Ishikawa (cell line): ENCODE measurements around the gene IL4.

Experiments
- CEBPB ChIP-seq: IDR thresholded peaks from 2 replicates; pipeline ENCODE4 v1.6.1; 2012
- CREB1 ChIP-seq: IDR thresholded peaks from 2 replicates; pipeline ENCODE4 v1.6.1; 2012; ENCODE audit warnings: low read depth
- EGR1 ChIP-seq: IDR thresholded peaks from 2 replicates; pipeline ENCODE4 v1.6.1; 2012
- EP300 ChIP-seq: IDR thresholded peaks from 2 replicates; pipeline ENCODE4 v1.6.1; 2012; ENCODE audit warnings: borderline replicate concordance
- FOXM1 ChIP-seq: IDR thresholded peaks from 2 replicates; pipeline ENCODE4 v1.6.1; 2012; ENCODE audit warnings: low read depth, borderline replicate concordance
- NFIC ChIP-seq: IDR thresholded peaks from 2 replicates; pipeline ENCODE4 v1.6.1; 2012
- RAD21 ChIP-seq: IDR thresholded peaks from 2 replicates; pipeline ENCODE4 v1.6.1; 2012; ENCODE audit warnings: low read depth
- TAF1 ChIP-seq: IDR thresholded peaks from 2 replicates; pipeline ENCODE4 v1.6.1; 2012; ENCODE audit warnings: low read depth, mild to moderate bottlenecking
- TCF12 ChIP-seq: IDR thresholded peaks from 2 replicates; pipeline ENCODE4 v1.6.1; 2012; ENCODE audit warnings: low read depth
- TEAD4 ChIP-seq: IDR thresholded peaks from 2 replicates; pipeline ENCODE4 v1.6.1; 2012
- YY1 ChIP-seq: IDR thresholded peaks from 2 replicates; pipeline ENCODE4 v1.6.1; 2012; ENCODE audit warnings: low read depth
- ZBTB7A ChIP-seq: IDR thresholded peaks from 2 replicates; pipeline ENCODE4 v1.6.1; 2012; ENCODE audit warnings: low read depth
- TF ChIP-seq, protein P1 (sequence below): IDR thresholded peaks from 2 replicates; pipeline ENCODE4 v1.6.1; 2012
- TF ChIP-seq, protein P2 (sequence below): IDR thresholded peaks from 2 replicates; pipeline ENCODE4 v1.6.1; 2012
- TF ChIP-seq, protein P3 (sequence below): IDR thresholded peaks from 2 replicates; pipeline ENCODE4 v1.6.1; 2012; ENCODE audit warnings: low read depth, mild to moderate bottlenecking

IL4 gene

DNA sequence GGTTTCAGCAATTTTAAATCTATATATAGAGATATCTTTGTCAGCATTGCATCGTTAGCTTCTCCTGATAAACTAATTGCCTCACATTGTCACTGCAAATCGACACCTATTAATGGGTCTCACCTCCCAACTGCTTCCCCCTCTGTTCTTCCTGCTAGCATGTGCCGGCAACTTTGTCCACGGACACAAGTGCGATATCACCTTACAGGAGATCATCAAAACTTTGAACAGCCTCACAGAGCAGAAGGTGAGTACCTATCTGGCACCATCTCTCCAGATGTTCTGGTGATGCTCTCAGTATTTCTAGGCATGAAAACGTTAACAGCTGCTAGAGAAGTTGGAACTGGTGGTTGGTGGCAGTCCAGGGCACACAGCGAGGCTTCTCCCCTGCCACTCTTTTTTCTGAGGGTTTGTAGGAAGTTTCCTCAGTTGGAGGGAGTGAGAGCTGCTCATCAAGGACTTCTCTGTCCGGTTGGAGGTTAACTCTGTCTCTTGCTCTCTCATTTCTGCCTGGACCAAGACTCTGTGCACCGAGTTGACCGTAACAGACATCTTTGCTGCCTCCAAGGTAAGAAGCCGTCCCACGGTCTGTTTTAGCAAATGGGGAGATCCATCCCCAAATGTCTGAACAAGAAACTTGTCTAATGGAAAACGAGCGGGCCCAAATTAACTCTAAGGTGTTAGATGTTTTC, at the start of gene IL4:
Gene IL4 (plus strand): TSS at position 51 of the 692 bp plus-strand sequence. CDS start 62 bp downstream, at position 113.
- no peak for TF ChIP-seq TEAD4

DNA sequence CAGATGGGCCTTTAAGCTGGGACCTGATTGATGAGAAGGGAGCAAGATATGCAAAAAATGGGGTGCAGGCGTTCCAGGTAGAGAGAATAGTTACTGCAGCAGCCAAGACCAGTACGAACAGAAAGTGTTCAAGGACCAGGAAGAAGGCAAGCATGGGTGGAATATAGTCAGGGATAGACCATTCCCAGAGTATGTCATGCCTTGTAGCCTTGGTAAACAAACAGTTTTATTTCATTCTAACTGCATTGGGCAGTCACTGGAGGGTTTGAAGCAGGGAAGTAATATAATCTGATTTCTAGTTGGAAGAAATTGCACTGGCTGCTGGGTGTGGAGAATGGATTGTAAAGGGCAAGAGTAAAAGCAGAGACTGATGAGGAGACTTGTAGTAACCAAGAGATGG, 46.3 kb upstream of the IL4 start:
- TF ChIP-seq RAD21 = no peak
- no peak for TF ChIP-seq EP300
- TF ChIP-seq, protein P1, sequence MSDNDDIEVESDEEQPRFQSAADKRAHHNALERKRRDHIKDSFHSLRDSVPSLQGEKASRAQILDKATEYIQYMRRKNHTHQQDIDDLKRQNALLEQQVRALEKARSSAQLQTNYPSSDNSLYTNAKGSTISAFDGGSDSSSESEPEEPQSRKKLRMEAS = no peak
- TF ChIP-seq EGR1 = no peak
- no peak for TF ChIP-seq YY1

DNA sequence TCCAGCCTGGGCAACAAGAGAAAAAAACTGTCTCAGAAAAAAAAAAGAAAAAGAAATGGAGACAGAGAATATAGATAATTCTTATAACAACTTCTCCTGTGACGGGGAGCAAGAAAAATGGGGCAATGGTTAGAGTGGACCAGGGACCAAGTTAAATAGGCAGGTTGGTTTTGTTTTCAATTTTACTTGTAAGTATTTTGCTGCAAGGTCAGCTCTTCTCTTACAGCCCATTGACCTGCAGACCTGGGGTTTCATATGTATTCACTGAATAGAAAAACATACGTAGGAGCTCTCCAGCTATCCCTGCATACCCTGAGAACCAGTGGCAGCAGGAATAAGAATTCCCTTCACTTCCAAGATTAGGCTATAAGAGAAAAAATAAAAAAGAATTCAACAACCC, 45.0 kb upstream of the IL4 start:
- TF ChIP-seq EP300 = no peak
- TF ChIP-seq TAF1 = no peak
- no peak for TF ChIP-seq EGR1
- no peak for TF ChIP-seq TCF12
- no peak for TF ChIP-seq RAD21
- TF ChIP-seq, protein P2, sequence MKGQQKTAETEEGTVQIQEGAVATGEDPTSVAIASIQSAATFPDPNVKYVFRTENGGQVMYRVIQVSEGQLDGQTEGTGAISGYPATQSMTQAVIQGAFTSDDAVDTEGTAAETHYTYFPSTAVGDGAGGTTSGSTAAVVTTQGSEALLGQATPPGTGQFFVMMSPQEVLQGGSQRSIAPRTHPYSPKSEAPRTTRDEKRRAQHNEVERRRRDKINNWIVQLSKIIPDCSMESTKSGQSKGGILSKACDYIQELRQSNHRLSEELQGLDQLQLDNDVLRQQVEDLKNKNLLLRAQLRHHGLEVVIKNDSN = no peak
- TF ChIP-seq, protein P1 = no peak
- TF ChIP-seq, protein P3, sequence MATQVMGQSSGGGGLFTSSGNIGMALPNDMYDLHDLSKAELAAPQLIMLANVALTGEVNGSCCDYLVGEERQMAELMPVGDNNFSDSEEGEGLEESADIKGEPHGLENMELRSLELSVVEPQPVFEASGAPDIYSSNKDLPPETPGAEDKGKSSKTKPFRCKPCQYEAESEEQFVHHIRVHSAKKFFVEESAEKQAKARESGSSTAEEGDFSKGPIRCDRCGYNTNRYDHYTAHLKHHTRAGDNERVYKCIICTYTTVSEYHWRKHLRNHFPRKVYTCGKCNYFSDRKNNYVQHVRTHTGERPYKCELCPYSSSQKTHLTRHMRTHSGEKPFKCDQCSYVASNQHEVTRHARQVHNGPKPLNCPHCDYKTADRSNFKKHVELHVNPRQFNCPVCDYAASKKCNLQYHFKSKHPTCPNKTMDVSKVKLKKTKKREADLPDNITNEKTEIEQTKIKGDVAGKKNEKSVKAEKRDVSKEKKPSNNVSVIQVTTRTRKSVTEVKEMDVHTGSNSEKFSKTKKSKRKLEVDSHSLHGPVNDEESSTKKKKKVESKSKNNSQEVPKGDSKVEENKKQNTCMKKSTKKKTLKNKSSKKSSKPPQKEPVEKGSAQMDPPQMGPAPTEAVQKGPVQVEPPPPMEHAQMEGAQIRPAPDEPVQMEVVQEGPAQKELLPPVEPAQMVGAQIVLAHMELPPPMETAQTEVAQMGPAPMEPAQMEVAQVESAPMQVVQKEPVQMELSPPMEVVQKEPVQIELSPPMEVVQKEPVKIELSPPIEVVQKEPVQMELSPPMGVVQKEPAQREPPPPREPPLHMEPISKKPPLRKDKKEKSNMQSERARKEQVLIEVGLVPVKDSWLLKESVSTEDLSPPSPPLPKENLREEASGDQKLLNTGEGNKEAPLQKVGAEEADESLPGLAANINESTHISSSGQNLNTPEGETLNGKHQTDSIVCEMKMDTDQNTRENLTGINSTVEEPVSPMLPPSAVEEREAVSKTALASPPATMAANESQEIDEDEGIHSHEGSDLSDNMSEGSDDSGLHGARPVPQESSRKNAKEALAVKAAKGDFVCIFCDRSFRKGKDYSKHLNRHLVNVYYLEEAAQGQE = no peak
- no peak for TF ChIP-seq YY1
- TF ChIP-seq CREB1 = no peak
- TF ChIP-seq FOXM1 = no peak
- TF ChIP-seq NFIC = no peak
- TF ChIP-seq TEAD4 = no peak
- no peak for TF ChIP-seq CEBPB

DNA sequence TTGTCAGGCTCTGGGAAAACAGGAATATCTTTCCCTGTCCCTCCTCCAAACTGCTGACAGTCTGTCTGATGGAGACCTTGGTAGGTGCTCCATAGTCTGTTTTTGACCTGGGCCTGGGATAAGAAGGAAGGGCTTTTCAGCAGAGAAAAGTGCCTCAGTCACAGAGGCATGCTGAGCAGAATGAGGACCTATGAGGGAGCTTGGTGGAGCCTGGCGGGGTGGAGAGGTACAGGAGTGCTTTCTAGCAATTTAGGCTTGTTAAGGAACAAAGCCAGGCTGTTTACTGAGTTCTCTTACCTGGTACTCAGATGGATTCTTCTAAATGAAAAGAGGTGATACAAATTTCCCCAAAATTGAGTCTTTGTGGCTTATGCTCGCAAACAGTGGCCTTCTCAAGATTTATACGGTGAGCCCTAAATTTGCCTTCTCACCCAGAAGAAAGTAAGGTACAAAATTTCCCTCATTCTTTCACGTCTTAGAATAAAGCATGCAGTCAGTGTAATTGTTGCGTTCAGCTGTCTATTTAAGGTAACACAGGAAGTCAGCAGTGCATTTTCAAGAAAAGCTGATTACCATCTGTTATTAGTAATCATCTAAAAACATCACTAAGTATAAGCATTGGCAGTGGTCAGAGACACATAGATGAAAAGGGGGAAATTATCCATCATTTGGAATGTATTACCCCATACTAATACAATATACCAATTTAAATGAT, 44.4 kb upstream of the IL4 start:
- TF ChIP-seq TCF12 = no peak
- TF ChIP-seq FOXM1 = no peak
- no peak for TF ChIP-seq EP300
- TF ChIP-seq, protein P3 = no peak
- TF ChIP-seq EGR1 = no peak
- TF ChIP-seq, protein P1 = no peak
- TF ChIP-seq RAD21 = no peak
- no peak for TF ChIP-seq TAF1
- no peak for TF ChIP-seq YY1
- no peak for TF ChIP-seq ZBTB7A
- no peak for TF ChIP-seq CREB1
- TF ChIP-seq, protein P2 = no peak
- TF ChIP-seq NFIC = no peak

DNA sequence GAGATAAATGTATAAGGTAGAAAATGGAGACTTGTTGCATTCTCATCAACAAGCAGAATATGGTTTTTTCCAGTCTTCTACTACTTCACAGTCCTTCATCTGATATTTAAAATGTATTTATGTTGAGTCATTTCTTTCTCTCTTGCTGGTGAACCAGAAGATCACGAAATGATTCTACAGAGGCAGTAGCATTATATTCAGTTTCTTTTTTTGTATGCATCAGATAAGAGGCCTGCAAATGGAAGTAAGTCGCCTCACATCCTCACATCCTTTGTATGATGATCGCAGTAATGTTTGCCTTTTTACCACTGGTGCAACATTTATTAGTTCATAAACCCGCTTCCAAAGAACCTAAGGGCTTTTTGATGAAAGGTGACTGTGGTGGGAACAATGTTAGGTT, 37.9 kb upstream of the IL4 start:
- no peak for TF ChIP-seq ZBTB7A

DNA sequence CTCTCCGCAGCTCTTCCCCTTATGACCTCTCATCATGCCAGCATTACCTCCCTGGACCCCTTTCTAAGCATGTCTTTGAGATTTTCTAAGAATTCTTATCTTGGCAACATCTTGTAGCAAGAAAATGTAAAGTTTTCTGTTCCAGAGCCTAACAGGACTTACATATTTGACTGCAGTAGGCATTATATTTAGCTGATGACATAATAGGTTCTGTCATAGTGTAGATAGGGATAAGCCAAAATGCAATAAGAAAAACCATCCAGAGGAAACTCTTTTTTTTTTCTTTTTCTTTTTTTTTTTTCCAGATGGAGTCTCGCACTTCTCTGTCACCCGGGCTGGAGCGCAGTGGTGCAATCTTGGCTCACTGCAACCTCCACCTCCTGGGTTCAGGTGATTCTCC, 36.5 kb upstream of the IL4 start:
- TF ChIP-seq NFIC (no peak), TEAD4 (no peak), EGR1 (no peak), RAD21 (no peak), FOXM1 (no peak), CREB1 (no peak), TAF1 (no peak), EP300 (no peak), TCF12 (no peak), YY1 (no peak), ZBTB7A (no peak)
- TF ChIP-seq, protein P3 = no peak
- TF ChIP-seq, protein P1 = no peak
- TF ChIP-seq, protein P2 = no peak
